SK-N-MC (cell line): ENCODE data around the gene CDS2.
A peak's percentile ranks its signal among the peaks of the same experiment; 100 is the strongest.

Experiments
- DNase-seq: peaks from one replicate; pipeline ENCODE4 v3.0.0-alpha.2; 2011; ENCODE audit warnings: low read depth, low spot score
- H3K27ac ChIP-seq: fragments of 200-600 bp; sonication (generic); 2 replicates; pipeline ENCODE4 v1.5.1; 2016; ENCODE audit warnings: mixed run types
- H3K36me3 ChIP-seq: fragments of 200-600 bp; sonication (generic); 2 replicates; pipeline ENCODE4 v1.6.1; 2017; ENCODE audit warnings: antibody characterized with exemption, low read length, mixed read lengths; ENCODE audit not compliant: insufficient read depth
- H3K4me3 ChIP-seq: fragments of 200-600 bp; sonication (generic); 2 replicates; pipeline ENCODE4 v1.5.1; 2016
- H3K9ac ChIP-seq: fragments of 200-600 bp; sonication (generic); 2 replicates; pipeline ENCODE4 v1.8.0; 2017; ENCODE audit warnings: mixed run types, mixed read lengths; ENCODE audit not compliant: insufficient read length
- H3K9me3 ChIP-seq: fragments of 200-600 bp; sonication (generic); 2 replicates; pipeline ENCODE4 v1.6.1; 2017; ENCODE audit warnings: low read depth, mild to moderate bottlenecking, antibody characterized with exemption, low read length, moderate library complexity, mixed read lengths
- EZH2 ChIP-seq: fragments of 200-600 bp; sonication (generic); IDR thresholded peaks from one replicate; pipeline ENCODE4 v1.6.1; 2017; ENCODE audit warnings: antibody characterized with exemption
- FOXP2 ChIP-seq: optimal IDR thresholded peaks from 2 replicates; pipeline ENCODE3; 2011; ENCODE audit warnings: mild to moderate bottlenecking, moderate library complexity; ENCODE audit not compliant: insufficient read depth; ENCODE audit errors: extremely low read length, control extremely low read depth
- POLR2AphosphoS5 ChIP-seq: IDR thresholded peaks from 2 replicates; pipeline ENCODE4 v1.6.1; 2012; ENCODE audit warnings: mild to moderate bottlenecking, low read depth, low read length, borderline replicate concordance

CDS2 gene

DNA sequence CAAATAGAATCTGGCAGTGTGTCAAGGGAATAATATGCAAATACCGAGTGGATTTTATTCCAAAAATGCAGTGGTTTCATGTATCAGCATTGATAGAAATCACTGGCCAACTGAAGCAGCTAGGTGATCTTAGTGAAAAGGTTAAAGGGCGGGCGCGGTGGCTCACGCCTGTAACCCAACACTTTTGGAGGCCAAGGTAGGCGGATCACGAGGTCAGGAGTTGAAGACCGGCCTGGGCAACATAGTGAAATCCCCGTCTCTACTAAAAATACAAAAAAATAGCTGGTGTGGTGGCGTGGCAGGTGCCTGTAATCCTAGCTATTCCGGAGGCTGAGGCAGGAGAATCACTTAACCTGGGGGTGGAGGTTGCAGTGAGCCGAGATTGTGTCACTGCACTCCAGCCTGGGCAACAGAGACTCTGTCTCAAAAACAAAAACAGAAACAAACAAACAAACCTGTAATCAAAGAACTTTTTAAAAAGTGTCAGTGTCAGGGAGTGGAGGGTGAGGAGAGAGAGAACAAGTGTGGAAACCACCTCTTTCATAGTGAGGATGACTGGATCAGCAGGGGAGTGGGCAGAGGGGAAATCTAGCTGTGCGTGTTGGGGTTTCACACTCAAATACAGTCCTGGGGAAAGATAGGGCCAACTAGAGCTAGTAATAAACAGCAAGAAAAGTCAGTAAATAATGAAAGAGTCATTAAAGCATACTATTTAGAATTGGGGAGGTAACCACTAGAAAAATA lies 57.1 kb downstream of the CDS2 start:
- H3K9me3 ChIP-seq = no peaks in the 10 kb centered on the region
- TF ChIP-seq POLR2AphosphoS5 = no peak
- no peak for TF ChIP-seq FOXP2
- TF ChIP-seq EZH2 = no peak
- no peak overlapping the region for H3K4me3 ChIP-seq
- no peak for DNase-seq
- H3K36me3 ChIP-seq = peaks cover 22% of the 10 kb centered on the region
- H3K27ac ChIP-seq = no peak overlapping the region; the same call in 1 of the 2 replicates
- no peak overlapping the region for H3K9ac ChIP-seq

DNA sequence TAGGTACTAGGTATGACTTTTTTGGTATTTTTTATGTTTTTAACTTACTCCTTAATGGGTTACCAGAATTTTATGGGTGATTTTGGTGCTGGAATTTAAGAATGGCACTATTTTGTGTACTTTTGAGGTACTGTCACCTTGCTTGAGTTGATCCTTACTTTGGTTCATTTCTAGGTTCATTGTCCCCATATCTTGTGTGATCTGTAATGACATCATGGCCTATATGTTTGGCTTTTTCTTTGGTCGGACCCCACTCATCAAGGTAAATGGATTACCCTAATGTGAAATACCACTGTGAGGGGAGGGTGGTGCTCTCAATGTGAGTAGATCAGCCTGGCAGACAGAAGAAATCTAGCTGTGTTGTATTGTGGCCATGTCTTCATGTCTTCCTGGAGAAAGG lies 57.9 kb downstream of the CDS2 start:
- no peak overlapping the region for H3K27ac ChIP-seq
- H3K9me3 ChIP-seq = no peaks in the 10 kb centered on the region
- no peak overlapping the region for H3K9ac ChIP-seq
- TF ChIP-seq EZH2 (no peak), FOXP2 (no peak)
- no peak overlapping the region for H3K4me3 ChIP-seq
- DNase-seq = no peak
- H3K36me3 ChIP-seq = peaks cover 27% of the 10 kb centered on the region

DNA sequence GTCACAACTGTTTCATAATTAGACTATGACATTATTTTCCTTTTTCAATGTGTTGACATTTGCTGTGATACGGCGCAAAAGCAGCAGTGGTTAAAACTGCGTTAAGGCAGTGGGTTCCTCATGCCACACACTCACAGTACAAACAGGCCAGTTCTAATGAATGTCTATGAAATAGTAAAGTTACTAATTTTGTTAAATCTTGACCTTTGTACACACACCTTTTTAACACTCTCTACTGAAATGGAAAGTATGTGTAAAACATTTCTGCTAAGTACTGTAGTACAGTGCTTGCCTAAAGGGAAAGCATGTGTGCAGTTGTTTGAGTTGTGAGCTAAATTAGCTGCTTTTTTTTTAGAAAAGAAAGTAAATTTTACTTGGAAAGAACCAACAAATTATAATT lies 60.3 kb downstream of the CDS2 start:
- H3K9me3 ChIP-seq = no peaks in the 10 kb centered on the region
- peaks cover 32% of the 10 kb centered on the region for H3K36me3 ChIP-seq
- TF ChIP-seq POLR2AphosphoS5 (no peak), FOXP2 (no peak), EZH2 (no peak)
- H3K9ac ChIP-seq = no peak overlapping the region
- no peak overlapping the region for H3K4me3 ChIP-seq
- DNase-seq = no peak
- no peak overlapping the region for H3K27ac ChIP-seq

DNA sequence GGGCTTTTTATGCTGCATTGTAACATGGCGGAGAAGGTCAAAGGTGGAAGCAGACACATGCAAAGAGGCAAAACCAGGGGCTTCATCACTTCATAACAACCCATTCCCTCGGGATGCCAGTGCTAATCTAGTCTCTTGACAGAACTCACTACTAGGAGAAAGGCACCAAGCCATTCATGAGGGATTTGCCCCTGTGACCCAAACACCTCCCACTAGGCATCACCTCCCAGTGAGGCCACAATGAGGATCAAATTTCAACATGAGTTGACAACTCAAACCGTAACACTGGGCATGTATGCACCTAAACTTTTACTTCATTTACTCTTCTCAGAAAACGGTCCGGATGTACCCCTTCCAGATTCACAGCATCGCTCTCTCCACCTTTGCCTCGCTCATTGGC lies 61.9 kb downstream of the CDS2 start:
- DNase-seq = no peak
- no peak overlapping the region for H3K9ac ChIP-seq
- H3K27ac ChIP-seq = no peak overlapping the region
- H3K9me3 ChIP-seq = no peaks in the 10 kb centered on the region
- H3K36me3 ChIP-seq = peaks cover 29% of the 10 kb centered on the region; the same call in 1 of the 2 replicates
- no peak overlapping the region for H3K4me3 ChIP-seq
- TF ChIP-seq FOXP2 = no peak
- TF ChIP-seq EZH2 = no peak
- TF ChIP-seq POLR2AphosphoS5 = no peak

DNA sequence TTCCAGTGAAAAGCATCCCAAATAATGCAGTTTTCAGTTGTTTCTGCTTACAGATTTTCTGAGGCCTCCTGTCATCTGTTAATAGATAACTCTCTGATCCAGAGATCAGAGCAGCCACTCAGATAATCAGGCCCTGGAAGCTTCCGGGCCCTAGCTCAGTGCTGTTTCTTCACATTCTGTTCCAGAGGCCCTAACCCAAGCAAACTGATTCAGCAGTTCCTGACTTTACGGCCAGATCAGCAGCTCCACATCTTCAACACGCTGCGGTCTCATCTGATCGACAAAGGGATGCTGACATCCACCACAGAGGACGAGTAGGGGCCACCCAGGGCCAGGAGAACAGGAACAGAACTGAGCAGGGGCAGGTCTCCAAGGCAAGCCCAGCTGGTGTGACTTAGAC lies 63.1 kb downstream of the CDS2 start:
- Histone ChIP-seq H3K36me3 (peaks cover 28% of the 10 kb centered on the region; the same call in 1 of the 2 replicates), H3K9me3 (no peaks in the 10 kb centered on the region), H3K9ac (no peak overlapping the region), H3K27ac (no peak overlapping the region), H3K4me3 (no peak overlapping the region)
- TF ChIP-seq POLR2AphosphoS5 (no peak), EZH2 (no peak), FOXP2 (no peak)
- DNase-seq = no peak

DNA sequence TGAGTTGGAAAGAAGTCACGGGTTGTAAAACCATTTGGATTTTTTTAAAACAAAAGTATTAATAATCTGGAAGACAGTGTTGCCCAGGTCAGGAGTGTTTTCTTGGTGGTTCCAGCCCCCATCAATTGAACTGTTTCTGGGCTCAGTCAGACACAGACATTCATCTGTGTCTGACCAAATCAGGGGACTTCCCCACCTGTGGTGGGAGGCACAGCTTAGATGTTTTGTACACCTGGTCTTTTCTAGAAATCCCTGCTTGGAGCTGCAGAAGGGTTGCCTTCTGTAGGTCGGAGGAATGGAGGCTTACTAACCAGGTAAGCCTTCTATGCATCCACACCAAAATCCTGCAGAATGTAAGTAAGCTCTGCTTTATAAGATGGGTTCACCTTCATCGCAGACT lies 63.6 kb downstream of the CDS2 start:
- Histone ChIP-seq H3K27ac (no peak overlapping the region), H3K9me3 (no peaks in the 10 kb centered on the region), H3K36me3 (peaks cover 27% of the 10 kb centered on the region; the same call in 1 of the 2 replicates), H3K9ac (no peak overlapping the region), H3K4me3 (no peak overlapping the region)
- TF ChIP-seq EZH2 (no peak), POLR2AphosphoS5 (no peak), FOXP2 (no peak)
- DNase-seq = no peak

DNA sequence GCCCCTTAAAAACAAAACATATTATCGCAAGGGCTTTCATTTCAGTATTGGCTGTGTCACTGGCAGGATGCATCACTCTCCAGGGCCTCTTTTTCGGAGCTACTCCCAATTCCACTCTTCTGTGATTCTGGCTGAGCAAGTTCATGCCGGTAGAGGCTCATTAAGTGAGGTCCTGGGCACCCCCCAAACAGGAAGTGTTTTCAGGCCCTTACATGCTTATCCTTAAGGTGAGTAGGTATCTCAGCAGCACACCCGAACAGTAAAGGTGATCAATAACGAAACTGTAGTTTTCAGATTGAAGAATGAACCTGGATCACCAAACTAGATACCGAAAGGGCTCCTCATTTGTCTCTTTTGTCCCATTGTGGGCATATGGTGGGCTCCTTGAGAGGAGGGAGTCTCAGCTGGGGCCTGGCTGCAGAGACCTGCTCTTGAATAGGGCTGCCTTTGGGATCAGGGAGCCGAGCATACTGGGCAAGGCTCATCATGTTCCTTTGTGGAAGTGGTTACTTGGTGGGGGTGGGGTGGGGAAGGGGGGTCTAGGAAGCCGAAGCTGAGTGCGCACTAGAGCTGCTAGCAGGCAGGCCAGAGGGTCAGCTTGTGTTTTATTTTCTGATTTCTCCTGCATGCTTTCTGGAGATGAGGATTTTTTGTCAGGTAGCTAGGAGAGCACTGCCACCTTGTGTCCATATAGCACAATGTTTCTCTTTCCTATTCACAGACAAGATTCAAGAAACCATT lies 65.2 kb downstream of the CDS2 start:
- no peak overlapping the region for H3K9ac ChIP-seq
- H3K27ac ChIP-seq = no peak overlapping the region
- H3K4me3 ChIP-seq = no peak overlapping the region
- DNase-seq = peak; percentile 30
- H3K36me3 ChIP-seq = peaks cover 20% of the 10 kb centered on the region; the same call in 1 of the 2 replicates
- no peaks in the 10 kb centered on the region for H3K9me3 ChIP-seq
- TF ChIP-seq FOXP2 = no peak
- no peak for TF ChIP-seq POLR2AphosphoS5
- TF ChIP-seq EZH2 = no peak

DNA sequence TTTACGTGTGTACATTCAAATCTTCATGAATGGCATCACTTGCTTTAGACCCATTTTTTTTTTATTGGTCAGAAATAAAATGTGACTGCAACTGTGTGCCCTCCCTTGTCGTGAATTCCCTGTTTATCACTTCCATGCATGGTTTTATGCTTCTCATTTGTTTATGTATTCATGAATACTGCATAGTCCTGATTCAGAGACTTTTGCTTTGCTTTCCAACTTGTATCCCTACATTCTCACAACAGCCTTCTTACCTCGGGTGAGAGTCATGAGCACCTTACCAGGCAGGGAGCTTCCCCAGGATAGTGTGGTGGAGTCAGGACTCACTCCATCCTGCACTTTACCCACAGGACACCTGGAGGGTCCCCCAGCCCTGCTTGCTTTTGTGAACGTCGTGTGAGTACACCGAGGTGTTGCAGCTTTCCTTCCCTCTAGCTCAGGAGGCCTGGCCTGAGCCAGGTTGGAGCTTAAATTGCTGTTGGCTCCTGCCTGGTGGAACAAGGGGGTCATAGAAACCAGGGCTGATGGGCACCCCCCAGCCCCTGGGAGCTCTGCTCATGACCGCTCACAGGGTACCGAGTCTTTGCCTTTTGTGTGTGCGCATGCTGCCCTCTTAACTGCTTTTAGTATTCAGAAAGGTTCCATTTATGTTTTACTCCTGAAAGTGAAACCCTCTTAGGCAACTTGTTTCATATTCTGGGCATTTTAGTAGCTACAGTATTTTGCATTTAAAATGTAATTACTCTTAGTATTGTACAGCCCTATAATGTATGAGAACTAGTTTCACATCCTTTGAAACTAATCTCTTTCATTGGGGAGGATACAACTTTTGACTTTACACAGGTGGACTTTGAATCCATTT lies 66.0 kb downstream of the CDS2 start:
- no peak overlapping the region for H3K4me3 ChIP-seq
- TF ChIP-seq EZH2 = no peak
- TF ChIP-seq POLR2AphosphoS5 = no peak
- no peak for TF ChIP-seq FOXP2
- H3K9ac ChIP-seq = no peak overlapping the region
- H3K9me3 ChIP-seq = no peaks in the 10 kb centered on the region
- peaks cover 20% of the 10 kb centered on the region; the same call in 1 of the 2 replicates for H3K36me3 ChIP-seq
- no peak overlapping the region for H3K27ac ChIP-seq
- DNase-seq = no peak
